Stimulated activated CD8-positive, alpha-beta memory T cell treated with anti-CD3 and anti-CD28 coated beads, Interleukin-12 subunit alpha, Interleukin-12 subunit beta, amount 100 ng/mL, for 1 hour (primary cell): Measurements from ENCODE around the gene CCDC60.
"Not testable (repeated sequence)": the region's sequence is repeated elsewhere in the genome, so short reads cannot be mapped to it uniquely, and the experiment has no call there.

ENCODE experiments used
- DNase-seq: peaks from one replicate; pipeline ENCODE4 v3.0.0-alpha.2; 2020; ENCODE audit warnings: low read depth

Gene CCDC60

GRCh38 chr12:119338593-119339363, 4.2 kb downstream of the CCDC60 start:
- DNase-seq = no peak

GRCh38 chr12:119340578-119340977, 6.0 kb downstream of the CCDC60 start:
- no peak for DNase-seq

- DNase-seq = no peak
Measured at GRCh38 chr12:119341020-119341419, 6.5 kb downstream of the CCDC60 start.

GRCh38 chr12:119341988-119342387, 7.5 kb downstream of the CCDC60 start:
- no peak for DNase-seq

- DNase-seq = no peak
Measured at GRCh38 chr12:119343130-119343529, 8.6 kb downstream of the CCDC60 start.

GRCh38 chr12:119354172-119354571, 19.6 kb downstream of the CCDC60 start:
- no peak for DNase-seq

GRCh38 chr12:119360366-119360765, 25.8 kb downstream of the CCDC60 start:
- DNase-seq = not testable (repeated sequence)

GRCh38 chr12:119363037-119363436, 28.5 kb downstream of the CCDC60 start:
- DNase-seq = no peak

GRCh38 chr12:119363490-119363889, 29.0 kb downstream of the CCDC60 start:
- DNase-seq = no peak

- no peak for DNase-seq
Measured at GRCh38 chr12:119365451-119365850, 30.9 kb downstream of the CCDC60 start.

GRCh38 chr12:119366007-119366406, 31.5 kb downstream of the CCDC60 start:
- no peak for DNase-seq

- no peak for DNase-seq
Measured at GRCh38 chr12:119369161-119369560, 34.6 kb downstream of the CCDC60 start.

- no peak for DNase-seq
Measured at GRCh38 chr12:119369907-119370546, 35.5 kb downstream of the CCDC60 start.

GRCh38 chr12:119372540-119372939, 38.0 kb downstream of the CCDC60 start:
- no peak for DNase-seq

- DNase-seq = no peak
Measured at GRCh38 chr12:119373001-119373400, 38.5 kb downstream of the CCDC60 start.

- no peak for DNase-seq
Measured at GRCh38 chr12:119373666-119374065, 39.1 kb downstream of the CCDC60 start.

- no peak for DNase-seq
Measured at GRCh38 chr12:119374635-119375034, 40.1 kb downstream of the CCDC60 start.

- no peak for DNase-seq
Measured at GRCh38 chr12:119375075-119375882, 40.8 kb downstream of the CCDC60 start.

GRCh38 chr12:119375883-119376190, 41.3 kb downstream of the CCDC60 start:
- no peak for DNase-seq

GRCh38 chr12:119378903-119379302, 44.4 kb downstream of the CCDC60 start:
- no peak for DNase-seq

- DNase-seq = no peak
Measured at GRCh38 chr12:119381471-119382235, 47.1 kb downstream of the CCDC60 start.

- DNase-seq = no peak
Measured at GRCh38 chr12:119383206-119383605, 48.7 kb downstream of the CCDC60 start.
